A549 (cell line): ENCODE results near the gene NUDC.
A peak's percentile ranks its signal among the peaks of the same experiment; 100 is the strongest.

Experiments used
- EP300 ChIP-seq, 2 experiments: fragments of >200 bp; sonication (Bioruptor Twin); formaldehyde crosslinking; IDR thresholded peaks; 2 replicates in 1 of 2; 3 replicates in 1 of 2; pipeline ENCODE4 v1.6.1; 2016 to 2017
- HDAC2 ChIP-seq: fragments of 200-600 bp; sonication (generic); IDR thresholded peaks from 2 replicates; pipeline ENCODE4 v1.6.1; 2016
- RAD21 ChIP-seq, 2 experiments: fragments of >200 bp in 1 of 2; sonication (Bioruptor Twin) in 1 of 2; formaldehyde crosslinking in 1 of 2; IDR thresholded peaks in 1 of 2; conservative IDR thresholded peaks in 1 of 2; 2 replicates in 1 of 2; 3 replicates in 1 of 2; pipeline ENCODE4 v1.6.1; 2012 to 2018; ENCODE audit warnings: inconsistent platforms in 1 of 2
- TF ChIP-seq, protein P1 (sequence below): fragments of >200 bp; sonication (Bioruptor Twin); formaldehyde crosslinking; IDR thresholded peaks from 3 replicates; pipeline ENCODE4 v1.5.1; 2016

DNA sequence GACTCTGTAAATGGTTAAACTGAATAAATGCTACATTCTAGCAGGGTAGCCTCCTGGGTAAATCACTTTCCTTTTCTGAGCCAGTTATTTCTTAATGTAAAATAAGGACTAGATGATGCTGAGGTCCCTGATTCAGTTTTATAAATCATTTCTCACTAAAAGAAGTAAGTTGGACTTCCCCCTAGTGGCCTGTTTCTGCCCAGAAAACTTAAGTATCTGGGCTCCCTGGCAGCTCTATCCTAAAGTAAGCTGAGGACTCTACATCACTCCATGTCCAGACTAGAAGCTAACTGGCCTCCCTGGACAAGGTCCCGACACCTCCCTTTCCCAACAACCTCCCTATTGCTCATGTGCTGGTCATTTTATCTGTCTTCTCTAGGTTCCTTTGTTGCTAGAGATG lies 34.4 kb upstream of the NUDC start:
- TF ChIP-seq, protein P1, sequence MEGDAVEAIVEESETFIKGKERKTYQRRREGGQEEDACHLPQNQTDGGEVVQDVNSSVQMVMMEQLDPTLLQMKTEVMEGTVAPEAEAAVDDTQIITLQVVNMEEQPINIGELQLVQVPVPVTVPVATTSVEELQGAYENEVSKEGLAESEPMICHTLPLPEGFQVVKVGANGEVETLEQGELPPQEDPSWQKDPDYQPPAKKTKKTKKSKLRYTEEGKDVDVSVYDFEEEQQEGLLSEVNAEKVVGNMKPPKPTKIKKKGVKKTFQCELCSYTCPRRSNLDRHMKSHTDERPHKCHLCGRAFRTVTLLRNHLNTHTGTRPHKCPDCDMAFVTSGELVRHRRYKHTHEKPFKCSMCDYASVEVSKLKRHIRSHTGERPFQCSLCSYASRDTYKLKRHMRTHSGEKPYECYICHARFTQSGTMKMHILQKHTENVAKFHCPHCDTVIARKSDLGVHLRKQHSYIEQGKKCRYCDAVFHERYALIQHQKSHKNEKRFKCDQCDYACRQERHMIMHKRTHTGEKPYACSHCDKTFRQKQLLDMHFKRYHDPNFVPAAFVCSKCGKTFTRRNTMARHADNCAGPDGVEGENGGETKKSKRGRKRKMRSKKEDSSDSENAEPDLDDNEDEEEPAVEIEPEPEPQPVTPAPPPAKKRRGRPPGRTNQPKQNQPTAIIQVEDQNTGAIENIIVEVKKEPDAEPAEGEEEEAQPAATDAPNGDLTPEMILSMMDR, result peak; percentile 37
- TF ChIP-seq EP300 (IDR thresholded peaks at IDR 0.05) (no peak), RAD21 (conservative IDR thresholded peaks at IDR 0.05 in 1 of 2, IDR thresholded peaks at IDR 0.05 in 1 of 2) (peak in 1 of 2 experiments; percentile 16; a peak in 1 of 5 replicates), HDAC2 (no peak)
